Endodermal cell (in vitro differentiated cells): ENCODE results near the gene CA5A. TPM values are rescaled to one million over a fixed set of nuclear protein-coding genes. Genes with fewer than 3 reads are reported as not detected.
"Not testable (repeated sequence)": the region's sequence is repeated elsewhere in the genome, so short reads cannot be mapped to it uniquely, and the experiment has no call there.

ENCODE experiments used
- DNase-seq: peaks from one replicate; pipeline ENCODE4 v3.0.0-alpha.2; 2017
- H3K27ac ChIP-seq: 2 replicates; pipeline ENCODE4 v1.5.1; 2013; ENCODE audit warnings: mild to moderate bottlenecking, low read depth, low read length, moderate library complexity
- H3K27me3 ChIP-seq: 2 replicates; pipeline ENCODE4 v1.6.1; 2013; ENCODE audit warnings: mild to moderate bottlenecking, low read length, moderate library complexity; ENCODE audit not compliant: insufficient read depth, control insufficient read depth, poor library complexity, severe bottlenecking
- H3K36me3 ChIP-seq: 2 replicates; pipeline ENCODE4 v1.7.0; 2013; ENCODE audit warnings: mild to moderate bottlenecking, low read length, moderate library complexity; ENCODE audit not compliant: control insufficient read depth, insufficient read depth
- H3K4me1 ChIP-seq: one replicate; pipeline ENCODE4 v1.7.0; 2013; ENCODE audit warnings: low read length; ENCODE audit not compliant: control insufficient read depth, insufficient read depth
- H3K4me3 ChIP-seq: 2 replicates; pipeline ENCODE4 v1.5.1; 2013; ENCODE audit warnings: mild to moderate bottlenecking, low read length, moderate library complexity
- H3K9ac ChIP-seq: 2 replicates; pipeline ENCODE4 v1.6.1; 2013; ENCODE audit warnings: mild to moderate bottlenecking, low read length, moderate library complexity; ENCODE audit not compliant: poor library complexity, severe bottlenecking; ENCODE audit errors: extremely low read depth
- H3K9me3 ChIP-seq: 2 replicates; pipeline ENCODE4 v1.6.1; 2013; ENCODE audit warnings: mild to moderate bottlenecking, low read length, moderate library complexity; ENCODE audit not compliant: control insufficient read depth
- H3K27ac Mint-ChIP-seq: 2 replicates; pipeline ENCODE4 v1.8.0; 2020; ENCODE audit warnings: mixed read lengths
- H3K27me3 Mint-ChIP-seq: 2 replicates; pipeline ENCODE4 v1.8.0; 2021; ENCODE audit warnings: mild to moderate bottlenecking, mixed read lengths; ENCODE audit not compliant: insufficient read depth
- H3K36me3 Mint-ChIP-seq: 2 replicates; pipeline ENCODE4 v1.8.0; 2020; ENCODE audit warnings: low read depth, mixed read lengths
- H3K4me1 Mint-ChIP-seq: 2 replicates; pipeline ENCODE4 v1.8.0; 2020; ENCODE audit warnings: mixed read lengths
- H3K4me3 Mint-ChIP-seq: 2 replicates; pipeline ENCODE4 v1.8.0; 2020; ENCODE audit warnings: mild to moderate bottlenecking, moderate library complexity, mixed read lengths
- H3K9me3 Mint-ChIP-seq: 2 replicates; pipeline ENCODE4 v1.8.0; 2020; ENCODE audit warnings: mild to moderate bottlenecking, mixed read lengths
- WGBS, 2 experiments: methylation state at CpG; one replicate each; pipeline versions ENCODE4 v1.1.5 to v1.1.7; 2013; ENCODE audit warnings: missing lambda C conversion rate in 2 of 2, mixed read lengths in 1 of 2; ENCODE audit not compliant: insufficient coverage in 1 of 2, insufficient read length in 1 of 2; 5-methylcytosine and 5-hydroxymethylcytosine counted together
- total RNA-seq, 2 donors: library from RNA; stranded (reverse); fragmentation: NEBNext Ultra II Directional in 1 of 2; extraction: Animal tissue kit (Norgen Biotek cat#: 25700) in 1 of 2; gene quantifications; 2 replicates in 1 of 2; 3 replicates in 1 of 2; pipeline ENCODE4 v1.2.1, GENCODE V29; 2021
- TF ChIP-seq, protein P1 (sequence below): fragments of 200-600 bp; sonication (generic); conservative IDR thresholded peaks from 2 replicates; pipeline ENCODE4 v1.5.0; 2021; ENCODE audit warnings: antibody characterized with exemption, mild to moderate bottlenecking

Gene CA5A
- total RNA-seq, 2 donors from 2014 or later, result not detected

DNA sequence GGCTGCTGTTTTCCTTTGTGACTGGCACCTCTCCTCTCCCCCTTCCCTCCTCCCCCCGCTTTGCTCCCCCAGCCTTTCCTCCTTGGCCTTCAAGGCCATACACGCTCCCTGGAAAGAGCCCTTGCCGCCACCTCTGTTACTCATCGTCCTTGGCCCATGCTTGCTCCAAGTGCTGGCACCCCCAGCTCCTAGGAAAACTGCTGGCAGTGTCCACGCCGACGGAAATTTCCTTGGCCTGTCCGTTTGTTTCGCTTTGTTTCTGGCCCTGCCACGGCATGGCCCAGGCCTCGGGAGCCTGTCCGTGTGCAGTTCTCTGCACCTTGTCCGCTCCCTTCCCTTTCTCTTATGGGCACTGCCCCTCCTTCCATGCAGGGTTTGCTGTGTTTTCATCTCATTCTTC is 18.0 kb downstream of the CA5A start:
- H3K36me3 ChIP-seq, result no peaks in the 10 kb centered on the region
- H3K27me3 Mint-ChIP-seq, result peaks cover 3% of the 10 kb centered on the region
- H3K9me3 Mint-ChIP-seq, result no peaks in the 10 kb centered on the region
- no peaks in the 10 kb centered on the region for H3K27me3 ChIP-seq
- H3K9me3 ChIP-seq, result no peaks in the 10 kb centered on the region
- H3K4me1 Mint-ChIP-seq, result peaks cover 7% of the 10 kb centered on the region
- 93 to 94% methylated on average over 11 to 13 of the region's 13 CpGs for WGBS, 2 experiments
- H3K9ac ChIP-seq, result no peak overlapping the region
- H3K4me3 ChIP-seq, result no peak overlapping the region
- no peaks in the 10 kb centered on the region for H3K36me3 Mint-ChIP-seq
- H3K4me1 ChIP-seq, result no peaks in the 10 kb centered on the region
- H3K27ac ChIP-seq, result no peak overlapping the region
- no peak overlapping the region for H3K27ac Mint-ChIP-seq
- no peak for DNase-seq
- TF ChIP-seq, protein P1, sequence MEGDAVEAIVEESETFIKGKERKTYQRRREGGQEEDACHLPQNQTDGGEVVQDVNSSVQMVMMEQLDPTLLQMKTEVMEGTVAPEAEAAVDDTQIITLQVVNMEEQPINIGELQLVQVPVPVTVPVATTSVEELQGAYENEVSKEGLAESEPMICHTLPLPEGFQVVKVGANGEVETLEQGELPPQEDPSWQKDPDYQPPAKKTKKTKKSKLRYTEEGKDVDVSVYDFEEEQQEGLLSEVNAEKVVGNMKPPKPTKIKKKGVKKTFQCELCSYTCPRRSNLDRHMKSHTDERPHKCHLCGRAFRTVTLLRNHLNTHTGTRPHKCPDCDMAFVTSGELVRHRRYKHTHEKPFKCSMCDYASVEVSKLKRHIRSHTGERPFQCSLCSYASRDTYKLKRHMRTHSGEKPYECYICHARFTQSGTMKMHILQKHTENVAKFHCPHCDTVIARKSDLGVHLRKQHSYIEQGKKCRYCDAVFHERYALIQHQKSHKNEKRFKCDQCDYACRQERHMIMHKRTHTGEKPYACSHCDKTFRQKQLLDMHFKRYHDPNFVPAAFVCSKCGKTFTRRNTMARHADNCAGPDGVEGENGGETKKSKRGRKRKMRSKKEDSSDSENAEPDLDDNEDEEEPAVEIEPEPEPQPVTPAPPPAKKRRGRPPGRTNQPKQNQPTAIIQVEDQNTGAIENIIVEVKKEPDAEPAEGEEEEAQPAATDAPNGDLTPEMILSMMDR, result no peak
- H3K4me3 Mint-ChIP-seq, result no peak overlapping the region

DNA sequence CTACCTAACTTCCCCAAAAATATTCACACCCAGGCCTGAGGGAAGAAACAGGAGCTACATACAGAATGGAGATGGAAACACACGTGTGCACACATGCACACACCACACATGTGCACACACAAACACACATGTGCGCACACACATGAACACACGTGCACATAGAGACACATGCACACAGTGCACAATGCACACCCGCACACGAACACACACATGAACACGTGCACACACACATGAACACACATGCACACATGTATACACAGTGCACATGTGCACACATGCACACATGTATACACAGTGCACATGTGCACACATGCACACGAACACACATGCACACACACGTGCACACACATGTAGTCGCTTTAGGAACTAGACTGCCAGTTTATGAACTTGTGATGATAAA is 18.8 kb downstream of the CA5A start:
- TF ChIP-seq, protein P1, result no peak
- Histone ChIP-seq H3K9me3 (no peaks in the 10 kb centered on the region), H3K27me3 (no peaks in the 10 kb centered on the region), H3K27ac (no peak overlapping the region), H3K4me1 (no peaks in the 10 kb centered on the region), H3K36me3 (no peaks in the 10 kb centered on the region), H3K4me3 (no peak overlapping the region), H3K9ac (no peak overlapping the region)
- Mint-ChIP-seq H3K27me3 (peaks cover 3% of the 10 kb centered on the region), H3K4me1 (peaks cover 7% of the 10 kb centered on the region), H3K9me3 (no peaks in the 10 kb centered on the region), H3K4me3 (no peak overlapping the region), H3K36me3 (no peaks in the 10 kb centered on the region), H3K27ac (no peak overlapping the region)
- 89 to 92% methylated on average over 9 of the region's 9 CpGs for WGBS, 2 experiments
- no peak for DNase-seq

DNA sequence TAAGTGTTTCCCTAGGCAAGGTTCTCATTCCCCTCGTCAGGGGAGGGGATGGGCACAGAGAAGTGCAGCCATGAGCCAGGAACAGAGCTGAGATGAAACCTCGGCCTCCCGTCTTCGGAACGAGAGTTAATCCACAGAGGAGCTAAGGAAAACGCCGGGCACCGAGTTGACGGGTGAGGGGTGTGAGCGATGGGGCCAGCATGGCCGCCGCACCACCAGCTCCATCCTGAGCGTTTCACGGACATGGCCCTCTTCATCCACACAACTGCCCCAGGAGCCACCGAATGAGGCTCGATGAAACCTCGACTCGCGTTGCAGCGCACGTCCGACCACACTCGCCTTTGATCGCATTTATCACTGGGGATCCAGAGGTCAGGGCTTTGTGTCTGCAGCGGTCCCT is 21.5 kb downstream of the CA5A start:
- Mint-ChIP-seq H3K4me1 (peaks cover 4% of the 10 kb centered on the region), H3K27ac (no peak overlapping the region), H3K27me3 (peaks cover 3% of the 10 kb centered on the region), H3K9me3 (no peaks in the 10 kb centered on the region), H3K4me3 (no peak overlapping the region), H3K36me3 (no peaks in the 10 kb centered on the region)
- Histone ChIP-seq H3K4me3 (no peak overlapping the region), H3K27me3 (no peaks in the 10 kb centered on the region), H3K9ac (no peak overlapping the region), H3K27ac (no peak overlapping the region), H3K36me3 (no peaks in the 10 kb centered on the region), H3K4me1 (no peaks in the 10 kb centered on the region), H3K9me3 (no peaks in the 10 kb centered on the region)
- 95 to 98% methylated on average over 17 to 25 of the region's 25 CpGs for WGBS, 2 experiments
- DNase-seq, result no peak
- TF ChIP-seq, protein P1, result no peak

DNA sequence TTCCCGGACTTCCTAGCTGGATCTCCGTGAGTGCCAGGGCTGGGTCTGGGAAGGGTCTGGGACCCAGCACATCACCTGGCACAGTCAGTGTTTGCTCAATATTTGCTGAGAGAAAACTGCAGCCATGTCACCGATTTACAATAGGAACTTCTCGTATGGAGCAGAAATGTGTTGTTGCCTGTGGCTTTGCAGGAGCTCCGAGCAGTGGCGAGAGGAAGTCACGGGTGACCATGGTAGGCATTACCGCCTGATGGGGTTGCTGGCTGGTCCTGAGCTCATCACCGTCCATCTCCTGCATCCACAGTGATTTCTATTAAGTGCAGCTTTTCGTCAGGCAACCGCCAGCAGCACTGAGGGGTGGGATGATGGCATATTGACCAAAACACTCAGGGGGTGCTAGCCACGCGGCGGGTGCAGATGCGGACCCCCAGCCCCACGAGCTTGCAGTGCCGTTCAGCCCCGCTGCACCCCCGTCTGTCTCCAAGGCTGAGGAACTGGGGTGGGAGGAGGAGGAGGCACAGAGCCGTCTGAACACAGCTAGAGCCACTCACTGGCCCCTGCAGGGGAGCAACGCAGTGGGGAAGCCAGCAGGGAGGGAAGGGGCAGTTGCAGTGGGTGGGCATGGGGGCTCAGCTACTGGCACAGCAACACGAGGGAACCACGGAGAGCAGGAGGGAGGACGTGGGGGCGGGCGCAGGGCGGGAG is 22.2 kb downstream of the CA5A start:
- not testable (repeated sequence) for H3K36me3 ChIP-seq, H3K4me3 Mint-ChIP-seq, H3K27ac Mint-ChIP-seq, H3K4me1 Mint-ChIP-seq, H3K27me3 ChIP-seq, H3K9ac ChIP-seq, H3K27me3 Mint-ChIP-seq, H3K4me3 ChIP-seq, DNase-seq, H3K4me1 ChIP-seq, H3K9me3 Mint-ChIP-seq, H3K27ac ChIP-seq, H3K9me3 ChIP-seq, H3K36me3 Mint-ChIP-seq
- WGBS, 2 experiments, result 92 to 94% methylated on average over 2 to 26 of the region's 27 CpGs

DNA sequence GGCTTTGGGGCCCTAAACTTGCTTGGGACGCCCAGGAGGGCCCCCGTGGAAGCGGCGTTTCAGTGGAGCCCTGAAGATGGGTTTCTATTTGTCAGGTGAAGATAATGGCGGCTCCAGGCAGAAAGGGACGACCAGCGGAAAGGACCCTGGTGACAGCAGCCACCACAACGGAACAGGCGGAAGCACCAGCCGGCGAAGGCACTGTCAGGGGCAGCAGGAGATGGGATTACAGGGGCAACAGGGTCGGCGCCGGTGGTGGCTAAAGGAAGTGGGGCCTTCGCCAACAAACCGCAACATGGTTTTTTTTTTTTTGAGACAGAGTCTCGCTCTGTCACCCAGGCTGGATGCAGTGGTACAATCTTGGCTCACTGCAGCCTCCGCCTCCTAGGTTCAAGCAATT is 23.6 kb downstream of the CA5A start:
- not testable (repeated sequence) for H3K4me3 ChIP-seq, H3K4me3 Mint-ChIP-seq, H3K36me3 Mint-ChIP-seq, H3K9me3 ChIP-seq, H3K27me3 ChIP-seq, H3K9ac ChIP-seq, H3K27ac ChIP-seq, H3K27ac Mint-ChIP-seq, H3K9me3 Mint-ChIP-seq, DNase-seq, H3K36me3 ChIP-seq, H3K4me1 Mint-ChIP-seq, H3K4me1 ChIP-seq
- H3K27me3 Mint-ChIP-seq, result peaks cover 22% of the 10 kb centered on the region
- 93 to 94% methylated on average over 18 of the region's 18 CpGs for WGBS, 2 experiments
